ENCODE data around the gene ZBTB44. TPM values are rescaled to one million over a fixed set of nuclear protein-coding genes. Genes with fewer than 3 reads are reported as not detected.

Gene ZBTB44
- total RNA-seq, 1 experiment from 2014 or later = 32.5 TPM

DNA sequence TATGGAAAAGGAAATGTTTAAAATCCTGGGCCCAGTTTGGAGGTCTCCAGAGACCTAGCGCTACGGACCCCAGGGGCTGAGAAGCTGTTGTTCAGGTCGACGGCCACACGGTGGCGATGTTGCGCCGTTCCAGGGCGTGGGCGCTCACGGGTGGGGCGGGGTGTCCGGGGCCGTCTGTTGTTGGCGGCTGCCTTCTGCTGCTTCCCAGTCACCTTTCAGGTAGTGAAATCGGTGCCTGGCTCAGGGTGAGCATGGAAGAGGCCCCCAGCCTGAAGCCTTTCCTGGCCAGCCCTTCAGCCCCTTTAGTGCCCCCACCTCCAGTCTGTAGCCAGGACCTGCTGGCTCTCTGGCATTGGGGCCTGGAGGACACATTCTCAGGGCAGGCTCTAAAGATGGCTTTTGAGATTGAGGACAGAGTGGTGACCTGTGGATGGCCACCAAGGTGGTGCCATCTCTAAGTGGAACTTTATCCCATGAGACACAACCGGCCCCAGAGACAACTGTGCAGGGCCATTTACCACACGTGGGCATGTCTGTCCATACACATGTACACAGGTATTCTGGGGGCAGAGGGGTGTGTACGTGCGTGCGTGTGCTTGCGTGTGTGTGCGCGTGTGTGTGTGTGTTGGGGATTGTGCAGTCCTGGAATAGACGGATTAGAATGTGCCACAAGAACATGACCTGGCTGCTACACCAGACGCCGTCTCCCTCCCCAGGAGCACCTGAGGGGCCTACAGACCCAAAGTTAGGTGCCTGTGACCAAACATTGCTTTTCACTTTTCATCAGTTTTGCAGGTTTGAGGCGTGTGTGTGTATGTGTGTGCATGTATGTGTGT lies 101.4 kb downstream of the ZBTB44 start:
- ATAC-seq = peak; percentile 86
- ChIA-PET CTCF (interaction anchor here (0.7 to 1.6 kb wide), 17 partner anchors 9 to 703 kb away, joined by 3 to 18 read pairs (median 4); partner anchors contain the start of gene SNX19), RAD21 (ENCODE audit: low non-redundant PET in 1 of 2, low total read pairs in 2 of 2, uncharacterized antibody in 2 of 2, unreplicated experiment in 2 of 2) (no interaction called here), POLR2A (no interaction called here)
- no peak overlapping the region for H3K4me3 ChIP-seq (replicated peaks in 1 of 2; ENCODE audit: low read depth in 1 of 2, low read length in 2 of 2)
- H3K27me3 ChIP-seq (ENCODE audit: insufficient read depth, low read length) = no peaks in the 10 kb centered on the region
- no peaks in the 10 kb centered on the region for H3K79me2 ChIP-seq (ENCODE audit: insufficient read depth, low read length)
- no peaks in the 10 kb centered on the region; the same call in 1 of the 2 replicates for H4K20me1 ChIP-seq (ENCODE audit: insufficient read depth)
- H3K4me1 ChIP-seq (ENCODE audit: control insufficient read depth in 1 of 2, insufficient read depth in 2 of 2, low read length in 2 of 2) = peaks cover 0 to 6% of the 10 kb centered on the region in 2 experiments; a peak in 1 of 4 replicates
- H3K27ac ChIP-seq (ENCODE audit: low read depth, low read length) = no peak overlapping the region
- no peaks in the 10 kb centered on the region for H3K9me3 ChIP-seq (ENCODE audit: control insufficient read depth in 1 of 2, insufficient read depth in 1 of 2, low read depth in 1 of 2, low read length in 2 of 2)
- H3K36me3 ChIP-seq (ENCODE audit: control insufficient read depth in 1 of 2, insufficient read depth in 2 of 2, low read length in 2 of 2) = no peaks in the 10 kb centered on the region; a peak in 1 of 4 replicates
- H3K4me2 ChIP-seq (ENCODE audit: low read length) = no peak overlapping the region; the same call in 1 of the 2 replicates
- H3K9ac ChIP-seq (ENCODE audit: low read length) = no peak overlapping the region
- intact Hi-C loops (cut with micrococcal nuclease) = loop anchor here (1.0 to 10.0 kb wide), 5 partner anchors 157 to 681 kb away; no protein-coding TSS in a partner anchor
- peak; percentile 3 for DNase-seq (ENCODE audit: low read depth, low spot score)
- no peak overlapping the region for H2AFZ ChIP-seq (ENCODE audit: low read depth, low read length, poor library complexity, severe bottlenecking)
- TF ChIP-seq, protein P1, sequence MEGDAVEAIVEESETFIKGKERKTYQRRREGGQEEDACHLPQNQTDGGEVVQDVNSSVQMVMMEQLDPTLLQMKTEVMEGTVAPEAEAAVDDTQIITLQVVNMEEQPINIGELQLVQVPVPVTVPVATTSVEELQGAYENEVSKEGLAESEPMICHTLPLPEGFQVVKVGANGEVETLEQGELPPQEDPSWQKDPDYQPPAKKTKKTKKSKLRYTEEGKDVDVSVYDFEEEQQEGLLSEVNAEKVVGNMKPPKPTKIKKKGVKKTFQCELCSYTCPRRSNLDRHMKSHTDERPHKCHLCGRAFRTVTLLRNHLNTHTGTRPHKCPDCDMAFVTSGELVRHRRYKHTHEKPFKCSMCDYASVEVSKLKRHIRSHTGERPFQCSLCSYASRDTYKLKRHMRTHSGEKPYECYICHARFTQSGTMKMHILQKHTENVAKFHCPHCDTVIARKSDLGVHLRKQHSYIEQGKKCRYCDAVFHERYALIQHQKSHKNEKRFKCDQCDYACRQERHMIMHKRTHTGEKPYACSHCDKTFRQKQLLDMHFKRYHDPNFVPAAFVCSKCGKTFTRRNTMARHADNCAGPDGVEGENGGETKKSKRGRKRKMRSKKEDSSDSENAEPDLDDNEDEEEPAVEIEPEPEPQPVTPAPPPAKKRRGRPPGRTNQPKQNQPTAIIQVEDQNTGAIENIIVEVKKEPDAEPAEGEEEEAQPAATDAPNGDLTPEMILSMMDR (IDR thresholded peaks at IDR 0.05 in 2 of 3, conservative IDR thresholded peaks at IDR 0.05 in 1 of 3; ENCODE audit: borderline replicate concordance in 1 of 3, insufficient read depth in 1 of 3, low read depth in 2 of 3, low read length in 2 of 3) = peak; percentile 78 to 95 (median 85)
- TF ChIP-seq EZH2phosphoT487 (IDR thresholded peaks at IDR 0.05; ENCODE audit: borderline replicate concordance) (no peak), RAD21 (IDR thresholded peaks at IDR 0.05; ENCODE audit: low read depth) (peak; percentile 91), JUND (IDR thresholded peaks at IDR 0.05) (no peak), EGR1 (IDR thresholded peaks at IDR 0.05; ENCODE audit: low read depth) (peak; percentile 60; the same call in 1 of the 2 replicates)
- H3K9me2 ChIP-seq (ENCODE audit: insufficient read depth) = no peaks in the 10 kb centered on the region
- no TSS peak for BruUV-seq (replicated peaks)
